Right forelimb (tissue), 1 donor: ENCODE data around the gene TMEM229B.

Source experiments
- DNase-seq: peaks from one replicate; pipeline ENCODE4 v3.0.0-alpha.2; 2018

TMEM229B gene

GRCh38 chr14:67449096-67449495, 39.4 kb downstream of the TMEM229B start:
- DNase-seq, result no peak

GRCh38 chr14:67447033-67447381, 41.5 kb downstream of the TMEM229B start:
- no peak for DNase-seq

GRCh38 chr14:67446371-67447032, 42.0 kb downstream of the TMEM229B start:
- no peak for DNase-seq

GRCh38 chr14:67444395-67444794, 44.1 kb downstream of the TMEM229B start:
- DNase-seq, result no peak

- no peak for DNase-seq
These were observed 46.2 kb downstream of the TMEM229B start for GRCh38 chr14:67442139-67442906.

GRCh38 chr14:67441672-67442071, 46.8 kb downstream of the TMEM229B start:
- no peak for DNase-seq

- DNase-seq, result no peak
These were observed 47.3 kb downstream of the TMEM229B start for GRCh38 chr14:67441256-67441655.

- no peak for DNase-seq
These were observed 48.0 kb downstream of the TMEM229B start for GRCh38 chr14:67440513-67440912.

- no peak for DNase-seq
These were observed 49.6 kb downstream of the TMEM229B start for GRCh38 chr14:67438969-67439368.

- DNase-seq, result no peak
These were observed 52.3 kb downstream of the TMEM229B start for GRCh38 chr14:67436006-67436866.

- DNase-seq, result no peak
These were observed 52.9 kb downstream of the TMEM229B start for GRCh38 chr14:67435603-67436002.

- no peak for DNase-seq
These were observed 56.4 kb downstream of the TMEM229B start for GRCh38 chr14:67432050-67432564.

GRCh38 chr14:67429510-67430205, 58.9 kb downstream of the TMEM229B start:
- no peak for DNase-seq

- no peak for DNase-seq
These were observed 60.0 kb downstream of the TMEM229B start for GRCh38 chr14:67428501-67429031.

GRCh38 chr14:67426983-67427606, 61.4 kb downstream of the TMEM229B start:
- DNase-seq, result peak; percentile 81

- no peak for DNase-seq
These were observed 62.4 kb downstream of the TMEM229B start for GRCh38 chr14:67426161-67426560.

- DNase-seq, result no peak
These were observed 62.9 kb downstream of the TMEM229B start for GRCh38 chr14:67425608-67426007.

GRCh38 chr14:67424539-67424938, 64.0 kb downstream of the TMEM229B start:
- no peak for DNase-seq

- DNase-seq, result no peak
These were observed 65.1 kb downstream of the TMEM229B start for GRCh38 chr14:67423424-67423823.

- no peak for DNase-seq
These were observed 66.9 kb downstream of the TMEM229B start for GRCh38 chr14:67421356-67422224.
